ENCODE results near the gene SNAPC4. TPM values are rescaled to one million over a fixed set of nuclear protein-coding genes. Genes with fewer than 3 reads are reported as not detected.

Gene SNAPC4
- total and polyA plus RNA-seq, 7 donors = 1.4 to 10.8 (median 5.0) TPM

DNA sequence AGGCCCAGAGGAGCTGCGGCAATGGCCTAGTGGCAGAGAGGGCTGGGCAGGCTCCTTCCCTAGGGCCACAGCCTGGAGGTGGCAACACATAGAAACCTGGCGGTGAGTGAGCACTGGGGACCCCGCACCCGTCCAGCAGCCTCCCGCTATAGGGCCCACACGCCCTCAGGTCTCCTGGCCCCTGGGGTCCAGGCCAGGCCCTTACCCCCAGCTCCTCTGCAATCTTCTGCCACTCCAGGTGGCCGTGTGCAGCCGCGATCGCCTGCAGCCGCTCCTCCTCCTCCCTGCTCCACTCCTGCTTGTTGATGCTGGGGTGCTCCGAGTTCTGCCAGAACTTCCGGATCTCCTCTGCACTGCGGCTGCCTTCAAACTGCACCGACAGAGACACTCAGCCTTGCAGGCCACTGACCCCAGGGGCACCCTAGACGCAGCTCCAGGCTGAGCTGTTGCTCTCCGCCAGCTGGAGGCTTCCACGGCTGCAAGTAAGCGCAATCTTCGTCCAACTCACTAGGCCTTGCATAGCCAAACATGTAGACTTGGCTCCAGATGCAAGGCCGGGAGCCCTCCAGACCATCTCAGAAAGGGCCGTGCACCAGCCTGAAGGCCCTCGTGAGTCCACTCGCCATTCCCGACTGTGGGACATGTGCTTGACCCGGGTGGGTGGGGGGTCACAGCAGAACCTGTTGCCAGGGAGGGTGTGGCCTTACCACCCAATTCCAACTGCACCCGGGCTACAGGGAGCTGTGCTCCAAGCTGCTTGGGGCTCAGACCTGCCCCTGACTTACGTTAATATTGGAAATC, 8.0 kb downstream of the SNAPC4 start:
- no peaks in the 10 kb centered on the region for H3K27me3 ChIP-seq
- H3K4me3 ChIP-seq = no peak overlapping the region
- H3K4me1 ChIP-seq = no peaks in the 10 kb centered on the region
- WGBS, 2 donors = 95% methylated on average over 28 of the region's 28 CpGs
- no peak for DNase-seq
- H3K9me3 ChIP-seq = no peaks in the 10 kb centered on the region
- TF ChIP-seq EP300 (IDR thresholded peaks at IDR 0.05) (no peak), POLR2AphosphoS5 (IDR thresholded peaks at IDR 0.05) (no peak), POLR2A (IDR thresholded peaks at IDR 0.05) (no peak)
- TF ChIP-seq, protein P1, sequence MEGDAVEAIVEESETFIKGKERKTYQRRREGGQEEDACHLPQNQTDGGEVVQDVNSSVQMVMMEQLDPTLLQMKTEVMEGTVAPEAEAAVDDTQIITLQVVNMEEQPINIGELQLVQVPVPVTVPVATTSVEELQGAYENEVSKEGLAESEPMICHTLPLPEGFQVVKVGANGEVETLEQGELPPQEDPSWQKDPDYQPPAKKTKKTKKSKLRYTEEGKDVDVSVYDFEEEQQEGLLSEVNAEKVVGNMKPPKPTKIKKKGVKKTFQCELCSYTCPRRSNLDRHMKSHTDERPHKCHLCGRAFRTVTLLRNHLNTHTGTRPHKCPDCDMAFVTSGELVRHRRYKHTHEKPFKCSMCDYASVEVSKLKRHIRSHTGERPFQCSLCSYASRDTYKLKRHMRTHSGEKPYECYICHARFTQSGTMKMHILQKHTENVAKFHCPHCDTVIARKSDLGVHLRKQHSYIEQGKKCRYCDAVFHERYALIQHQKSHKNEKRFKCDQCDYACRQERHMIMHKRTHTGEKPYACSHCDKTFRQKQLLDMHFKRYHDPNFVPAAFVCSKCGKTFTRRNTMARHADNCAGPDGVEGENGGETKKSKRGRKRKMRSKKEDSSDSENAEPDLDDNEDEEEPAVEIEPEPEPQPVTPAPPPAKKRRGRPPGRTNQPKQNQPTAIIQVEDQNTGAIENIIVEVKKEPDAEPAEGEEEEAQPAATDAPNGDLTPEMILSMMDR (IDR thresholded peaks at IDR 0.05) = no peak
- intact Hi-C loops (cut with DNase I) = no loop called here
- H3K36me3 ChIP-seq = peaks cover 34 to 92% (median 55%) of the 10 kb centered on the region in 4 donors
- H3K27ac ChIP-seq = no peak overlapping the region

DNA sequence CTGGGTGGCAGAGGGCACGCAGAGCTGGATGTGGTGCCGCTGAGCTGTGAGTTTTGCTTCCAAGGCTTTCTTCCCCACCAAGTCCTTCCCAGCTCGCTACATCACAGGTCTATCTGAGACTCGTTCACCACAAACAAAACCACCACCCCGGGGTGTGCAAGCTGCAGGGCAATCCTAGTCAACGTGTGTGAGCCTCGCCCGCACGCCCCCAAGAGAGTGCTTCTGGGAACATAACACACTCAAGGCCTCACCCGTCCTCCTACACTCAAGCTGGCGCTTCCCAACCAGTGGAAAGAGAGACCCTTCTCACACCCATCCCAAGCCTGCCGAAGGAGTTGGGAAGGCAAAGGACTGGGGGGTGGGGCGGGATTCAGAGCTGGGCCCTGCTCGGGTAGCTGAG, 10.6 kb downstream of the SNAPC4 start:
- no peak overlapping the region for H3K27ac ChIP-seq
- H3K4me1 ChIP-seq = no peaks in the 10 kb centered on the region
- TF ChIP-seq POLR2A (IDR thresholded peaks at IDR 0.05) (no peak), POLR2AphosphoS5 (IDR thresholded peaks at IDR 0.05) (no peak), EP300 (IDR thresholded peaks at IDR 0.05) (no peak)
- TF ChIP-seq, protein P1 (IDR thresholded peaks at IDR 0.05) = no peak
- intact Hi-C loops (cut with DNase I) = no loop called here
- H3K4me3 ChIP-seq = no peak overlapping the region
- no peak for DNase-seq
- no peaks in the 10 kb centered on the region for H3K9me3 ChIP-seq
- H3K36me3 ChIP-seq = peaks cover 26 to 84% (median 50%) of the 10 kb centered on the region in 4 donors
- 78 to 84% methylated on average over 14 of the region's 14 CpGs for WGBS, 2 donors
- H3K27me3 ChIP-seq = no peaks in the 10 kb centered on the region

DNA sequence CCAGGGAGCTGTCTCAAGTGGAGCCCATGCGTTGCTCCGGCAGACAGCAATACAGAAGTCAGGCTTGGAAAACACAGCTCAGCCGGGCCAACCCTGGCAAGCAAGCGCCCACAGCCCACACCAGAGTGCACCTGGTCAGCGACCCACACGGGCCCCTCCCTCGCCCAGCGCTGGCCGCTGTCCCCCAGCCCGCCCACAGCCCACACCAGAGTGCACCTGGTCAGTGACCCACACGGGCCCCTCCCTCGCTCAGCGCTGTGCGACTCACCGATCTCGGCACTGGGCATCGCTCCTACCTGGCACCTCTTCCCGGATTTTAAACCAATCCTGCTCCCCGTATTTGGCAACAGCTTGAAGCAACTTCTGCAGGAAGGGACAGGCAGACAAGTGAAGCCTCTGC, 12.8 kb downstream of the SNAPC4 start:
- Histone ChIP-seq H3K36me3 (peaks cover 22 to 84% (median 47%) of the 10 kb centered on the region in 4 donors), H3K27me3 (no peaks in the 10 kb centered on the region), H3K9me3 (no peaks in the 10 kb centered on the region), H3K27ac (no peak overlapping the region), H3K4me1 (no peaks in the 10 kb centered on the region), H3K4me3 (no peak overlapping the region)
- TF ChIP-seq EP300 (IDR thresholded peaks at IDR 0.05) (no peak), POLR2AphosphoS5 (IDR thresholded peaks at IDR 0.05) (no peak), POLR2A (IDR thresholded peaks at IDR 0.05) (no peak)
- TF ChIP-seq, protein P1 (IDR thresholded peaks at IDR 0.05) = no peak
- intact Hi-C loops (cut with DNase I) = no loop called here
- DNase-seq = no peak
- WGBS, 2 donors = 97 to 98% methylated on average over 19 of the region's 19 CpGs

DNA sequence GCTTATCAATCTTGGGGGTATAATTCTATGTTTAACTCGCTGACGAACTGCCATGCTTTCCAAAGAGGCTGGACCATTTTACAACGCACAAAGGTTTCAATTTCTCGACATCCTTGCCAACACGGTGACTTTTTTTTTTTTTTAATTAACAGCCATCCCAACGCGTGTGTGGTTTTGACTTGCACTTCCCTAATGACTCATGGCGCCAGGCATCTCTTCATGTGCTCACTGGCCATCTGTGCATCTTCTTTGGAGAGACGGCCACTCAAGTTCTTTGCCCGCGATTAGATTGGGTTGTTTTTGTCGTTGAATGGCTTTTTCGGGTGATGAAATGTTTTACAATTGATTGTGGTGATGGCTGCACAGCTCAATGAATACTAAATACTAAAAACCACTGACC, 14.0 kb downstream of the SNAPC4 start:
- no peaks in the 10 kb centered on the region for H3K9me3 ChIP-seq
- H3K4me1 ChIP-seq = no peaks in the 10 kb centered on the region
- TF ChIP-seq POLR2A (IDR thresholded peaks at IDR 0.05) (no peak), EP300 (IDR thresholded peaks at IDR 0.05) (no peak)
- H3K36me3 ChIP-seq = peaks cover 22 to 84% (median 42%) of the 10 kb centered on the region in 4 donors
- no peaks in the 10 kb centered on the region for H3K27me3 ChIP-seq
- no peak for DNase-seq
- H3K27ac ChIP-seq = no peak overlapping the region
- intact Hi-C loops (cut with DNase I) = no loop called here
- H3K4me3 ChIP-seq = no peak overlapping the region
- 86 to 87% methylated on average over 13 of the region's 13 CpGs for WGBS, 2 donors

DNA sequence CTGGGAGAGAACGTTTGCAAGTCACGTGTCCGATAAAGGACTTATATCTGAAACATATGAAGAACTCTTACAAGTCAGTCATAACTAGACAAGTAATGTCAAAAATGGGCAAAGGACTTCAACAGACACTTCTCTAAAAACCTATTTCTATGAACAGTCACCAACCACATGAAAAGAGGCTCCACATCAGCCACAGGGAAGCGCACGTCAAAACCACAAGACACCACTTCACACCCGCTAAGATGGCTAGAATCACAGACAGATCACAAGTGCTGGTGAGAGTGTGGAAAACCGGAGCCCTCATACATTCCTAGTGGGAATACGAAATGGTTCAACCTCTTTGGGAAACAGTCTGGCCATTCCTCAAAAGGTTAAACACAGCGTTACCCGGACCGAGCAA, 15.0 kb downstream of the SNAPC4 start:
- no peaks in the 10 kb centered on the region for H3K27me3 ChIP-seq
- TF ChIP-seq, protein P1 (IDR thresholded peaks at IDR 0.05) = no peak
- no peak for TF ChIP-seq EP300 (IDR thresholded peaks at IDR 0.05)
- no peak for TF ChIP-seq POLR2A (IDR thresholded peaks at IDR 0.05)
- TF ChIP-seq POLR2AphosphoS5 (IDR thresholded peaks at IDR 0.05) = no peak
- no peak overlapping the region for H3K27ac ChIP-seq
- 75 to 90% methylated on average over 11 of the region's 11 CpGs for WGBS, 2 donors
- H3K4me3 ChIP-seq = no peak overlapping the region
- H3K36me3 ChIP-seq = peaks cover 22 to 90% (median 43%) of the 10 kb centered on the region in 4 donors
- H3K9me3 ChIP-seq = no peaks in the 10 kb centered on the region
- H3K4me1 ChIP-seq = no peaks in the 10 kb centered on the region
- no peak for DNase-seq
- intact Hi-C loops (cut with DNase I) = no loop called here

Measured in sigmoid colon (tissue), 7 donors.